ENCODE measurements around the gene DLGAP4. TPM values are rescaled to one million over a fixed set of nuclear protein-coding genes. Genes with fewer than 3 reads are reported as not detected.

Gene DLGAP4
- total RNA-seq, 5 donors from 2014 or later (not counting 1 experiment from before 2014, with no cell fraction given): 36.4 to 54.4 (median 43.9) TPM

DNA sequence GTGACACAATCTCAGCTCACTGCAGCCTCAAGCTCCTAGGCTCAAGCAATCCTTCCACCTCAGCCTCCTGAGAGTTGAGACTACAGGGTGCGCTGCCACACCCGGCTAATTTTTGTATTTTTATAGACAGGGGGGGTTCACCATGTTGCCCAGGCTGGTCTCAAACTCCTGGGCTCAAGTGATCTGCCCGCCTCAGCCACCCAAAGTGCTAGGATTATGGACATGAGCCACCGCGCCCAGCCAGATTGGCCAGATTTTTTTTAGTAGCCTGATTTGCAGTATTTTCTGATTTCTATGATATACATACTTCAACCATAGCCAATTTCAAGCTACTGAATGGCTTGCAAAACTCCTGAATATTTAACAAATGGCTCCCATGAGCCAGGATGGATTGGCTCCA is 21.4 kb upstream of the DLGAP4 start:
- Mint-ChIP-seq H3K4me1 (no peaks in the 10 kb centered on the region), H3K9me3 (peaks cover 0 to 8% (median 7%) of the 10 kb centered on the region in 3 donors), H3K27me3 (peaks cover 38 to 40% of the 10 kb centered on the region in 2 donors), H3K4me3 (no peak overlapping the region), H3K36me3 (no peaks in the 10 kb centered on the region), H3K27ac (no peak overlapping the region)
- H3K9me3 ChIP-seq: no peaks in the 10 kb centered on the region
- H3K27ac ChIP-seq (ENCODE audit: low read length): no peak overlapping the region
- POLR2A ChIA-PET: no interaction called here
- no peaks in the 10 kb centered on the region for H3K36me3 ChIP-seq (ENCODE audit: control insufficient read depth in 2 of 2, extremely low read depth in 1 of 2, insufficient read depth in 1 of 2, low read length in 1 of 2)
- peaks cover 0 to 24% of the 10 kb centered on the region in 2 experiments for H3K27me3 ChIP-seq (replicated peaks in 1 of 2; ENCODE audit: control insufficient read depth in 2 of 2, extremely low read depth in 1 of 2, insufficient read depth in 2 of 2, low read length in 1 of 2)
- no peaks in the 10 kb centered on the region for H3K4me1 ChIP-seq (ENCODE audit: control insufficient read depth in 1 of 2, extremely low read depth in 1 of 2, insufficient read depth in 2 of 2, low read length in 2 of 2)
- CTCF ChIA-PET: interaction anchor here in 1 of 2 donors (0.6 kb wide), 1 partner anchor 9 kb away, joined by 3 read pairs; no protein-coding TSS in a partner anchor
- ATAC-seq (replicated peaks in 1 of 4): no peak
- no peak overlapping the region for H3K4me3 ChIP-seq (ENCODE audit: control insufficient read depth in 1 of 2, extremely low read depth in 1 of 2, low read length in 1 of 2)
- WGBS (ENCODE audit: insufficient coverage): 80% methylated on average over 2 of the region's 5 CpGs
- DNase-seq: no peak

DNA sequence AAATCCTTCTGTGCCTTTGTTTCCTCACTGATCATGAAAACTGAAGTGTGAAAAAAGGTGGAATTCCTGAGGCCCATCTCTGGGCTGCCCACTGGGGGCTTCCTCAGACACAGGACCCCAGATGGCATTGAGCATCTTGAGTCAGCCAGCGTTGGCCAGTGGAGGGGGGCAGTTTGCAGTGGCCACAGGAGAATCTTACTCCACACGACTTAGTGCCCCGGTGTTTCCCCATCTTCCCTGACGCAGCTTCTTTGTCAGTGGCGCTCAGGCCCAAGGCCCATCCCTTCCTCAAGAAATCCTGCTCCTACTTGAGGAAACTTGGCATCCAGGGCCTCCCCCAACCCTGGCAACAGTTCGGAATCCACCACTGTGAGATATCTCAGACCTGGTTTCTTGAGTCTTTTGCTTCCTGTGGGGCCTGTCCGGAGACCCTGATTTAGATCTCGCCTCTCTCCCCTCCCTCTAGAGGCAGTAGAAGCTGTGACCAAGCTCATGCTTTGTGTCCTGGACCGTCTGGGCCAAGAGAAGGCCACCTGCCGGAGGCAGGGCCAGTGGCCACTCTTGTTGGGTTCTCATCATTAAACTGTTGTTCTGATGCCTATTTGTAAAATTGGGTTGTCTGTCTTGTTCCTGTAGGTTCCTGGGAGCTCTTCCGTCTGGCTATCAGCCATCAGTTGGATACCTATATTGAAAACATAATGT is 20.2 kb upstream of the DLGAP4 start:
- Histone ChIP-seq H3K36me3 (ENCODE audit: control insufficient read depth in 2 of 2, extremely low read depth in 1 of 2, insufficient read depth in 1 of 2, low read length in 1 of 2) (no peaks in the 10 kb centered on the region), H3K27ac (ENCODE audit: low read length) (no peak overlapping the region), H3K4me1 (ENCODE audit: control insufficient read depth in 1 of 2, extremely low read depth in 1 of 2, insufficient read depth in 2 of 2, low read length in 2 of 2) (no peaks in the 10 kb centered on the region), H3K9me3 (no peaks in the 10 kb centered on the region), H3K27me3 (replicated peaks in 1 of 2; ENCODE audit: control insufficient read depth in 2 of 2, extremely low read depth in 1 of 2, insufficient read depth in 2 of 2, low read length in 1 of 2) (peaks cover 0 to 26% of the 10 kb centered on the region in 2 experiments), H3K4me3 (ENCODE audit: control insufficient read depth in 1 of 2, extremely low read depth in 1 of 2, low read length in 1 of 2) (no peak overlapping the region)
- peaks cover 0 to 8% (median 4%) of the 10 kb centered on the region in 3 donors for H3K9me3 Mint-ChIP-seq
- H3K36me3 Mint-ChIP-seq: no peaks in the 10 kb centered on the region
- no peaks in the 10 kb centered on the region for H3K4me1 Mint-ChIP-seq
- no peak overlapping the region for H3K27ac Mint-ChIP-seq
- ChIA-PET CTCF (interaction anchor here in 1 of 2 donors (0.6 kb wide), 1 partner anchor 444 kb away, joined by 3 read pairs; no protein-coding TSS in a partner anchor), POLR2A (no interaction called here)
- 79% methylated on average over 6 of the region's 11 CpGs for WGBS (ENCODE audit: insufficient coverage)
- H3K4me3 Mint-ChIP-seq: no peak overlapping the region
- no peak for DNase-seq
- H3K27me3 Mint-ChIP-seq: peaks cover 28 to 34% of the 10 kb centered on the region in 2 donors
- no peak for ATAC-seq (replicated peaks in 1 of 4)

DNA sequence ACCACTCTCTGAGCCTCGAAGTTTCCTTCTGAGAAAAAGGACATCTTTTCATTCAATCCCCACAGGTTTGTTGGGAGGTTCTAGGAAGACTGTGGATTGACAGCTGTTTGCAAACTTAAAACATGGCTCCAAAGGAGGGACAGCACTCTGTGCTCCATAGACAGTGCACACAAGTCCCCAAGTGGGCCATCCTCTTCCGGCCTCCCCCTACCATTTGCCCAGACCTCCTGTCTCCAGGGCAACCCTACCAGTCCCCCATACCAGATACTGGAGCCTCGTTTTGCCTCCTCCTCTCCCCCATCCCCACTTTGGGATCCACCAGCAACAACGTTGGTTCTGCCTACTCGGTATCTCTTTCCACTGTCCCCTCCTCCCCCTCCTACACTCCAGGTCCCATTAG is 8.5 kb upstream of the DLGAP4 start:
- Mint-ChIP-seq H3K27ac (no peak overlapping the region), H3K36me3 (no peaks in the 10 kb centered on the region), H3K27me3 (peaks cover 40 to 68% of the 10 kb centered on the region in 2 donors), H3K4me3 (no peak overlapping the region), H3K4me1 (no peaks in the 10 kb centered on the region), H3K9me3 (no peaks in the 10 kb centered on the region)
- DNase-seq (no peak), ATAC-seq (replicated peaks in 1 of 4) (no peak)
- Histone ChIP-seq H3K4me3 (ENCODE audit: control insufficient read depth in 1 of 2, extremely low read depth in 1 of 2, low read length in 1 of 2) (no peak overlapping the region), H3K4me1 (ENCODE audit: control insufficient read depth in 1 of 2, extremely low read depth in 1 of 2, insufficient read depth in 2 of 2, low read length in 2 of 2) (no peaks in the 10 kb centered on the region), H3K27me3 (replicated peaks in 1 of 2; ENCODE audit: control insufficient read depth in 2 of 2, extremely low read depth in 1 of 2, insufficient read depth in 2 of 2, low read length in 1 of 2) (peaks cover 6 to 55% of the 10 kb centered on the region in 2 experiments), H3K36me3 (ENCODE audit: control insufficient read depth in 2 of 2, extremely low read depth in 1 of 2, insufficient read depth in 1 of 2, low read length in 1 of 2) (no peaks in the 10 kb centered on the region), H3K27ac (ENCODE audit: low read length) (no peak overlapping the region), H3K9me3 (no peaks in the 10 kb centered on the region)
- ChIA-PET CTCF (no interaction called here), POLR2A (no interaction called here)
- WGBS (ENCODE audit: insufficient coverage): 43% methylated on average over 4 of the region's 5 CpGs

DNA sequence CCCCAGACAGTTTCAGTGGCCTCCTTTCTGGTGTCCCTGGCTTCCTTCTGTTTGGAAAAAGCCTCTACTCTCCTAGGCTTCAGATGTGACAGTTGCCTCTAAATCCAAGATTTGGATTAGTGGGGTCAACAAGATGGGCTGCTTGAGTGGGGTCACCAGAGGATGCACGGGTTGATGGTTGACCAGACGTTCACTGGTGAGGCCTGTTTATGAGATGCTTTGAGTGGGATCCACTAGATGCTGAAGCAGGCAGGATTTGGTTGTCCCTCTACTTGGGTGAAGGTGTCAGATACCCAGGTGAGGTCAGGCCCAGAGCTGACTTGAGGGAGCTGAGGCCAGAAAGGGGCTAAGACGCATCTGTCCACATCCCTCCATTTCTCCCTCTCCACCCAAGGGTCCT is 8.1 kb upstream of the DLGAP4 start:
- Mint-ChIP-seq H3K4me1 (no peaks in the 10 kb centered on the region), H3K27me3 (peaks cover 40 to 72% of the 10 kb centered on the region in 2 donors), H3K36me3 (no peaks in the 10 kb centered on the region), H3K4me3 (no peak overlapping the region), H3K9me3 (no peaks in the 10 kb centered on the region), H3K27ac (no peak overlapping the region)
- Histone ChIP-seq H3K4me3 (ENCODE audit: control insufficient read depth in 1 of 2, extremely low read depth in 1 of 2, low read length in 1 of 2) (no peak overlapping the region), H3K9me3 (no peaks in the 10 kb centered on the region), H3K36me3 (ENCODE audit: control insufficient read depth in 2 of 2, extremely low read depth in 1 of 2, insufficient read depth in 1 of 2, low read length in 1 of 2) (no peaks in the 10 kb centered on the region), H3K4me1 (ENCODE audit: control insufficient read depth in 1 of 2, extremely low read depth in 1 of 2, insufficient read depth in 2 of 2, low read length in 2 of 2) (no peaks in the 10 kb centered on the region), H3K27ac (ENCODE audit: low read length) (no peak overlapping the region), H3K27me3 (replicated peaks in 1 of 2; ENCODE audit: control insufficient read depth in 2 of 2, extremely low read depth in 1 of 2, insufficient read depth in 2 of 2, low read length in 1 of 2) (peaks cover 6 to 58% of the 10 kb centered on the region in 2 experiments)
- no peak for DNase-seq
- no peak for ATAC-seq (replicated peaks in 1 of 4)
- ChIA-PET CTCF (no interaction called here), POLR2A (no interaction called here)
- WGBS (ENCODE audit: insufficient coverage): 74% methylated on average over 3 of the region's 3 CpGs

DNA sequence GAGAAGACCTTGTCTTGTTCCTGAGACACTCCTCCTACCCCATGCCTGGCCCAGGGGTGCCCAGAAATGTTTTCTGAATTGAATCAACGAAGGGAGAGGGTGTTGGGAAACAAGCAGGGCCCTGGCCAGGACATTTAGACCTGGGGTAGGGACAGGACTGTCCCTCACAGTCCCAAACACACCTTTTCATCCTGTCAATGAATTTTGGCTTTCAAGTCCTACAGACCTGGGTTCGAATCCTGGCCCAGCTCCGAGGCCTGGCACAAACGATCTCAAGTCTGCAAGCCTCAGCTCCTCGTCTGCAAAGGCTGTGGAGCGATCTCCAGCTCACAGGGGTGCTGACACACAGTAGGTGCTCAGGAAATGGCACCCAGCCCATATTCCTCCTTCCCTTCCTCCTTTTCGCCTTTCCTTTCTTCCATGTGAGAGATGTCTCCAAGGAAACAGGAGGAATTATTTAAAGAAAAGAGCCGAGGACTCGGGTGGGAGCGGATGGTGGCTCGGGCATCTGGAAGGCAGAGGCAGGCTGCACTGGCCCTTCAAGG is 7.3 kb upstream of the DLGAP4 start:
- Mint-ChIP-seq H3K9me3 (no peaks in the 10 kb centered on the region), H3K27ac (no peak overlapping the region), H3K27me3 (peaks cover 47 to 75% of the 10 kb centered on the region in 2 donors), H3K36me3 (no peaks in the 10 kb centered on the region), H3K4me1 (no peaks in the 10 kb centered on the region), H3K4me3 (no peak overlapping the region)
- Histone ChIP-seq H3K27me3 (replicated peaks in 1 of 2; ENCODE audit: control insufficient read depth in 2 of 2, extremely low read depth in 1 of 2, insufficient read depth in 2 of 2, low read length in 1 of 2) (peaks cover 6 to 61% of the 10 kb centered on the region in 2 experiments), H3K27ac (ENCODE audit: low read length) (no peak overlapping the region), H3K9me3 (no peaks in the 10 kb centered on the region), H3K4me3 (ENCODE audit: control insufficient read depth in 1 of 2, extremely low read depth in 1 of 2, low read length in 1 of 2) (no peak overlapping the region), H3K4me1 (ENCODE audit: control insufficient read depth in 1 of 2, extremely low read depth in 1 of 2, insufficient read depth in 2 of 2, low read length in 2 of 2) (no peaks in the 10 kb centered on the region), H3K36me3 (ENCODE audit: control insufficient read depth in 2 of 2, extremely low read depth in 1 of 2, insufficient read depth in 1 of 2, low read length in 1 of 2) (no peaks in the 10 kb centered on the region)
- 71% methylated on average over 9 of the region's 11 CpGs for WGBS (ENCODE audit: insufficient coverage)
- ChIA-PET CTCF (no interaction called here), POLR2A (no interaction called here)
- ATAC-seq (replicated peaks in 1 of 4) (no peak), DNase-seq (no peak)

DNA sequence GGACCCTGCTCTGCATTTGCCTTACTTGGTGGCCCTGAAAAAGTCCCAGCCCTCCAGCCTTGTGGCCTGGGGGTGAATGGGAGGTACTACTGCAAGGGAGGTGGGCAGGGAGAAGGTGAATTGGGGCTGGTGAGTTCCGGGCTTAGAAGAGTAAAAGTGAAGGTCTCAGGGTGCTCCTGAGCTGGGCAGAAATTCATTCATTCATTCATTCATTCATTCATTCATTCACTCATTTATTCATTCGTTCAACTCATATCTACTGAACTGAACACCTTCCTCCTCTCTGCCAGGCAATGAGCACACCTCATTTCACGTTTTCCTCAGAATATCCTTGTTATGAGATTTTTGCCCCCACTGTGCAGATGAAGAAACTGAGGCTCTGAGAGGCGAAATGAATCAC is 6.7 kb upstream of the DLGAP4 start:
- ChIA-PET POLR2A (no interaction called here), CTCF (no interaction called here)
- H3K36me3 ChIP-seq (ENCODE audit: control insufficient read depth in 2 of 2, extremely low read depth in 1 of 2, insufficient read depth in 1 of 2, low read length in 1 of 2): no peaks in the 10 kb centered on the region
- peaks cover 6 to 59% of the 10 kb centered on the region in 2 experiments for H3K27me3 ChIP-seq (replicated peaks in 1 of 2; ENCODE audit: control insufficient read depth in 2 of 2, extremely low read depth in 1 of 2, insufficient read depth in 2 of 2, low read length in 1 of 2)
- DNase-seq (no peak), ATAC-seq (replicated peaks in 1 of 4) (no peak)
- no peak overlapping the region for H3K27ac ChIP-seq (ENCODE audit: low read length)
- WGBS (ENCODE audit: insufficient coverage): 81% methylated on average over 3 of the region's 4 CpGs
- H3K4me1 ChIP-seq (ENCODE audit: control insufficient read depth in 1 of 2, extremely low read depth in 1 of 2, insufficient read depth in 2 of 2, low read length in 2 of 2): no peaks in the 10 kb centered on the region
- H3K36me3 Mint-ChIP-seq: no peaks in the 10 kb centered on the region
- no peak overlapping the region for H3K4me3 ChIP-seq (ENCODE audit: control insufficient read depth in 1 of 2, extremely low read depth in 1 of 2, low read length in 1 of 2)
- H3K9me3 Mint-ChIP-seq: no peaks in the 10 kb centered on the region
- H3K27ac Mint-ChIP-seq: no peak overlapping the region
- H3K27me3 Mint-ChIP-seq: peaks cover 52 to 79% of the 10 kb centered on the region in 2 donors
- no peak overlapping the region for H3K4me3 Mint-ChIP-seq
- no peaks in the 10 kb centered on the region for H3K4me1 Mint-ChIP-seq
- H3K9me3 ChIP-seq: no peaks in the 10 kb centered on the region
